ENCODE results near the gene OBSCN.

Gene OBSCN

GRCh38 chr1:228309326-228310067, 101.7 kb downstream of the OBSCN start:
- in situ Hi-C loops (cut with MboI; ENCODE audit: low sequenced_read_pairs) = no loop called here
- Histone ChIP-seq H3K36me3 (replicated peaks) (no peaks in the 10 kb centered on the region), H3K27me3 (ENCODE audit: low read depth) (no peaks in the 10 kb centered on the region), H3K9me3 (no peaks in the 10 kb centered on the region; the same call in 1 of the 2 replicates), H3K4me1 (no peaks in the 10 kb centered on the region), H3K4me3 (no peak overlapping the region)
- DNase-seq (ENCODE audit: low spot score in 2 of 2) = no peak

- H3K9me3 ChIP-seq = no peaks in the 10 kb centered on the region; the same call in 1 of the 2 replicates
- in situ Hi-C loops (cut with MboI; ENCODE audit: low sequenced_read_pairs) = no loop called here
- H3K4me1 ChIP-seq = no peaks in the 10 kb centered on the region
Observed at GRCh38 chr1:228310162-228310792, 102.4 kb downstream of the OBSCN start.

GRCh38 chr1:228311091-228311490, 103.2 kb downstream of the OBSCN start:
- in situ Hi-C loops (cut with MboI; ENCODE audit: low sequenced_read_pairs) = no loop called here
- H3K36me3 ChIP-seq (replicated peaks) = no peaks in the 10 kb centered on the region

More at GRCh38 chr1:228310162-228310792, 102.4 kb downstream of the OBSCN start:
- Histone ChIP-seq H3K4me3 (no peak overlapping the region), H3K27me3 (ENCODE audit: low read depth) (no peaks in the 10 kb centered on the region), H3K36me3 (replicated peaks) (no peaks in the 10 kb centered on the region)
- DNase-seq (ENCODE audit: low spot score in 2 of 2) = no peak

GRCh38 chr1:228312136-228312764, 104.4 kb downstream of the OBSCN start:
- no peaks in the 10 kb centered on the region for H3K36me3 ChIP-seq (replicated peaks)
- no peak overlapping the region for H3K4me3 ChIP-seq
- H3K4me1 ChIP-seq = no peaks in the 10 kb centered on the region
- no peaks in the 10 kb centered on the region; the same call in 1 of the 2 replicates for H3K9me3 ChIP-seq
- H3K27me3 ChIP-seq (ENCODE audit: low read depth) = no peaks in the 10 kb centered on the region
- in situ Hi-C loops (cut with MboI; ENCODE audit: low sequenced_read_pairs) = no loop called here
- no peak for DNase-seq (ENCODE audit: low spot score in 2 of 2)

More at GRCh38 chr1:228311091-228311490, 103.2 kb downstream of the OBSCN start:
- H3K4me3 ChIP-seq = no peak overlapping the region
- H3K4me1 ChIP-seq = no peaks in the 10 kb centered on the region
- DNase-seq (ENCODE audit: low spot score in 2 of 2) = no peak
- H3K27me3 ChIP-seq (ENCODE audit: low read depth) = no peaks in the 10 kb centered on the region
- no peaks in the 10 kb centered on the region; the same call in 1 of the 2 replicates for H3K9me3 ChIP-seq

- H3K9me3 ChIP-seq = no peaks in the 10 kb centered on the region; the same call in 1 of the 2 replicates
- in situ Hi-C loops (cut with MboI; ENCODE audit: low sequenced_read_pairs) = no loop called here
- no peaks in the 10 kb centered on the region for H3K4me1 ChIP-seq
- H3K4me3 ChIP-seq = no peak overlapping the region
- H3K36me3 ChIP-seq (replicated peaks) = no peaks in the 10 kb centered on the region
- H3K27me3 ChIP-seq (ENCODE audit: low read depth) = no peaks in the 10 kb centered on the region
- DNase-seq (ENCODE audit: low spot score in 2 of 2) = peak in 1 of 2 experiments; percentile 6
Observed at GRCh38 chr1:228313536-228314277, 105.9 kb downstream of the OBSCN start.

- in situ Hi-C loops (cut with MboI; ENCODE audit: low sequenced_read_pairs) = no loop called here
- Histone ChIP-seq H3K4me3 (no peak overlapping the region), H3K9me3 (no peaks in the 10 kb centered on the region; the same call in 1 of the 2 replicates), H3K27me3 (ENCODE audit: low read depth) (no peaks in the 10 kb centered on the region), H3K4me1 (no peaks in the 10 kb centered on the region), H3K36me3 (replicated peaks) (no peaks in the 10 kb centered on the region)
- DNase-seq (ENCODE audit: low spot score in 2 of 2) = peak in 1 of 2 experiments; percentile 1
Observed at GRCh38 chr1:228314315-228314657, 106.4 kb downstream of the OBSCN start.

GRCh38 chr1:228314658-228315483, 107.0 kb downstream of the OBSCN start:
- in situ Hi-C loops (cut with MboI; ENCODE audit: low sequenced_read_pairs) = no loop called here
- peak in 1 of 2 experiments; percentile 4 for DNase-seq (ENCODE audit: low spot score in 2 of 2)
- Histone ChIP-seq H3K27me3 (ENCODE audit: low read depth) (no peaks in the 10 kb centered on the region), H3K4me3 (no peak overlapping the region), H3K4me1 (no peaks in the 10 kb centered on the region), H3K36me3 (replicated peaks) (no peaks in the 10 kb centered on the region), H3K9me3 (no peaks in the 10 kb centered on the region; the same call in 1 of the 2 replicates)

- Histone ChIP-seq H3K4me3 (no peak overlapping the region), H3K9me3 (no peaks in the 10 kb centered on the region; the same call in 1 of the 2 replicates), H3K27me3 (ENCODE audit: low read depth) (no peaks in the 10 kb centered on the region), H3K36me3 (replicated peaks) (no peaks in the 10 kb centered on the region), H3K4me1 (no peaks in the 10 kb centered on the region)
- peak in 1 of 2 experiments; percentile 2 for DNase-seq (ENCODE audit: low spot score in 2 of 2)
- in situ Hi-C loops (cut with MboI; ENCODE audit: low sequenced_read_pairs) = no loop called here
Observed at GRCh38 chr1:228315484-228315944, 107.7 kb downstream of the OBSCN start.

GRCh38 chr1:228315945-228316588, 108.2 kb downstream of the OBSCN start:
- Histone ChIP-seq H3K27me3 (ENCODE audit: low read depth) (no peaks in the 10 kb centered on the region), H3K36me3 (replicated peaks) (no peaks in the 10 kb centered on the region)
- in situ Hi-C loops (cut with MboI; ENCODE audit: low sequenced_read_pairs) = no loop called here

GRCh38 chr1:228316589-228317387, 108.9 kb downstream of the OBSCN start:
- no peaks in the 10 kb centered on the region for H3K36me3 ChIP-seq (replicated peaks)
- H3K4me1 ChIP-seq = no peaks in the 10 kb centered on the region
- no peaks in the 10 kb centered on the region for H3K27me3 ChIP-seq (ENCODE audit: low read depth)
- no peaks in the 10 kb centered on the region; the same call in 1 of the 2 replicates for H3K9me3 ChIP-seq
- in situ Hi-C loops (cut with MboI; ENCODE audit: low sequenced_read_pairs) = no loop called here
- no peak overlapping the region for H3K4me3 ChIP-seq
- peak in 1 of 2 experiments; percentile 5 for DNase-seq (ENCODE audit: low spot score in 2 of 2)

More at GRCh38 chr1:228315945-228316588, 108.2 kb downstream of the OBSCN start:
- H3K4me1 ChIP-seq = no peaks in the 10 kb centered on the region
- DNase-seq (ENCODE audit: low spot score in 2 of 2) = peak in 1 of 2 experiments; percentile 6
- H3K4me3 ChIP-seq = no peak overlapping the region
- no peaks in the 10 kb centered on the region; the same call in 1 of the 2 replicates for H3K9me3 ChIP-seq

GRCh38 chr1:228317411-228317828, 109.6 kb downstream of the OBSCN start:
- H3K4me1 ChIP-seq = no peaks in the 10 kb centered on the region
- no peaks in the 10 kb centered on the region for H3K27me3 ChIP-seq (ENCODE audit: low read depth)
- DNase-seq (ENCODE audit: low spot score in 2 of 2) = no peak
- no peaks in the 10 kb centered on the region; the same call in 1 of the 2 replicates for H3K9me3 ChIP-seq
- H3K4me3 ChIP-seq = no peak overlapping the region
- in situ Hi-C loops (cut with MboI; ENCODE audit: low sequenced_read_pairs) = no loop called here
- no peaks in the 10 kb centered on the region for H3K36me3 ChIP-seq (replicated peaks)
